ENCODE data around the gene DCDC2C.

Gene DCDC2C

GRCh38 chr2:3703236-3703756 lies at the start of gene DCDC2C:
DCDC2C (plus strand) TSS chr2:3703575; CDS start chr2:3703752, 177 bp downstream.
- H3K79me2 ChIP-seq (ENCODE audit: insufficient read depth, low read depth) = no peaks in the 10 kb centered on the region
- TF ChIP-seq CTCF (conservative IDR thresholded peaks at IDR 0.05; ENCODE audit: low read depth, low read length) = no peak
- H3K27me3 ChIP-seq (ENCODE audit: insufficient read depth, low read depth) = no peaks in the 10 kb centered on the region
- H3K9ac ChIP-seq = no peak within 1 kb of the TSS
- no peak within 1 kb of the TSS for H3K4me2 ChIP-seq
- H3K36me3 ChIP-seq (ENCODE audit: insufficient read depth) = no peaks in the 10 kb centered on the region
- no peak within 1 kb of the TSS for H3K4me3 ChIP-seq (IDR thresholded peaks at IDR 0.05; ENCODE audit: insufficient read depth, low read depth, low read length)
- no peak within 1 kb of the TSS for H2AFZ ChIP-seq (ENCODE audit: low read depth)
- no peaks in the 10 kb centered on the region for H3K4me1 ChIP-seq (ENCODE audit: low read depth, poor library complexity, severe bottlenecking)
- H4K20me1 ChIP-seq (ENCODE audit: insufficient read depth) = no peaks in the 10 kb centered on the region
- no peak within 1 kb of the TSS for H3K27ac ChIP-seq

GRCh38 chr2:3654011-3654410 lies 49.4 kb upstream of the DCDC2C start:
- H3K4me3 ChIP-seq (IDR thresholded peaks at IDR 0.05; ENCODE audit: insufficient read depth, low read depth, low read length) = no peak overlapping the region
- H3K4me2 ChIP-seq = no peak overlapping the region
- H3K27ac ChIP-seq = no peak overlapping the region
- H3K79me2 ChIP-seq (ENCODE audit: insufficient read depth, low read depth) = no peaks in the 10 kb centered on the region
- no peak for TF ChIP-seq CTCF (conservative IDR thresholded peaks at IDR 0.05; ENCODE audit: low read depth, low read length)
- H3K27me3 ChIP-seq (ENCODE audit: insufficient read depth, low read depth) = no peaks in the 10 kb centered on the region
- H3K4me1 ChIP-seq (ENCODE audit: low read depth, poor library complexity, severe bottlenecking) = peaks cover 20% of the 10 kb centered on the region
- H3K36me3 ChIP-seq (ENCODE audit: insufficient read depth) = no peaks in the 10 kb centered on the region
- no peaks in the 10 kb centered on the region for H4K20me1 ChIP-seq (ENCODE audit: insufficient read depth)
- no peak overlapping the region for H3K9ac ChIP-seq
- H2AFZ ChIP-seq (ENCODE audit: low read depth) = no peak overlapping the region

- H2AFZ ChIP-seq (ENCODE audit: low read depth) = no peak overlapping the region
- no peak overlapping the region for H3K9ac ChIP-seq
- H3K79me2 ChIP-seq (ENCODE audit: insufficient read depth, low read depth) = no peaks in the 10 kb centered on the region
- H3K27me3 ChIP-seq (ENCODE audit: insufficient read depth, low read depth) = no peaks in the 10 kb centered on the region
- no peak overlapping the region for H3K4me3 ChIP-seq (IDR thresholded peaks at IDR 0.05; ENCODE audit: insufficient read depth, low read depth, low read length)
- no peak for TF ChIP-seq CTCF (conservative IDR thresholded peaks at IDR 0.05; ENCODE audit: low read depth, low read length)
- H3K36me3 ChIP-seq (ENCODE audit: insufficient read depth) = no peaks in the 10 kb centered on the region
- H3K4me2 ChIP-seq = no peak overlapping the region
- no peak overlapping the region for H3K27ac ChIP-seq
- H4K20me1 ChIP-seq (ENCODE audit: insufficient read depth) = no peaks in the 10 kb centered on the region
- H3K4me1 ChIP-seq (ENCODE audit: low read depth, poor library complexity, severe bottlenecking) = peaks cover 20% of the 10 kb centered on the region
Observed at GRCh38 chr2:3654531-3655225, 48.7 kb upstream of the DCDC2C start.

- Histone ChIP-seq H3K4me3 (IDR thresholded peaks at IDR 0.05; ENCODE audit: insufficient read depth, low read depth, low read length) (no peak overlapping the region), H3K4me1 (ENCODE audit: low read depth, poor library complexity, severe bottlenecking) (peaks cover 15% of the 10 kb centered on the region), H3K9ac (no peak overlapping the region), H3K27me3 (ENCODE audit: insufficient read depth, low read depth) (no peaks in the 10 kb centered on the region), H4K20me1 (ENCODE audit: insufficient read depth) (no peaks in the 10 kb centered on the region), H2AFZ (ENCODE audit: low read depth) (no peak overlapping the region), H3K4me2 (no peak overlapping the region), H3K79me2 (ENCODE audit: insufficient read depth, low read depth) (no peaks in the 10 kb centered on the region), H3K36me3 (ENCODE audit: insufficient read depth) (no peaks in the 10 kb centered on the region), H3K27ac (no peak overlapping the region)
- TF ChIP-seq CTCF (conservative IDR thresholded peaks at IDR 0.05; ENCODE audit: low read depth, low read length) = no peak
Observed at GRCh38 chr2:3655871-3656761, 47.3 kb upstream of the DCDC2C start.
